Keratinocyte (primary cell): ENCODE results near the gene SRF. TPM values are rescaled to one million over a fixed set of nuclear protein-coding genes. Genes with fewer than 3 reads are reported as not detected.

Experiments used
- DNase-seq: peaks from one replicate; pipeline ENCODE4 v3.0.0-alpha.2; 2011; ENCODE audit warnings: low read depth, missing footprints, low spot score
- FAIRE-seq: peaks from 2 replicates; lab custom pipeline; 2011; peaks lifted over from hg19 to GRCh38; lab: Jason Lieb, UNC
- H2AFZ ChIP-seq: 2 replicates; pipeline ENCODE4 v1.6.0; 2012; ENCODE audit warnings: low read length, control low read depth, inconsistent platforms; ENCODE audit not compliant: control insufficient read depth
- H3K27ac ChIP-seq: 2 replicates; pipeline ENCODE4 v1.5.1; 2011; ENCODE audit warnings: low read length; ENCODE audit not compliant: control insufficient read depth, insufficient read depth
- H3K27me3 ChIP-seq: 3 replicates; pipeline ENCODE4 v1.6.0; 2011; ENCODE audit warnings: low read length; ENCODE audit not compliant: control insufficient read depth, insufficient read depth; ENCODE audit errors: extremely low read depth
- H3K36me3 ChIP-seq, 2 experiments: 2 replicates in 1 of 2; 3 replicates in 1 of 2; pipeline ENCODE4 v1.5.1; 2011; ENCODE audit warnings: low read length in 2 of 2, mild to moderate bottlenecking in 1 of 2; ENCODE audit not compliant: control insufficient read depth in 2 of 2, insufficient read depth in 2 of 2; ENCODE audit errors: extremely low read depth in 1 of 2
- H3K4me1 ChIP-seq: 3 replicates; pipeline ENCODE4 v1.5.1; 2011; ENCODE audit warnings: low read length; ENCODE audit not compliant: control insufficient read depth, insufficient read depth; ENCODE audit errors: extremely low read depth
- H3K4me2 ChIP-seq: 3 replicates; pipeline ENCODE4 v1.6.0; 2011; ENCODE audit warnings: low read depth, low read length; ENCODE audit not compliant: control insufficient read depth, insufficient read depth; ENCODE audit errors: extremely low read depth
- H3K4me3 ChIP-seq, 3 experiments: fragments of 200-600 bp in 1 of 3; sonication (generic) in 1 of 3; 2 replicates in 2 of 3; 3 replicates in 1 of 3; pipeline ENCODE4 v1.5.1; 2011 to 2016; ENCODE audit warnings: low read length in 3 of 3, mild to moderate bottlenecking in 3 of 3, control low read depth in 2 of 3, inconsistent platforms in 1 of 3, low read depth in 1 of 3, mixed read lengths in 1 of 3, mixed run types in 1 of 3, moderate library complexity in 1 of 3; ENCODE audit not compliant: control insufficient read depth in 2 of 3, insufficient read depth in 2 of 3; ENCODE audit errors: extremely low read depth in 1 of 3
- H3K79me2 ChIP-seq: 2 replicates; pipeline ENCODE4 v1.6.0; 2012; ENCODE audit warnings: low read length; ENCODE audit not compliant: control insufficient read depth, insufficient read depth
- H3K9ac ChIP-seq: 3 replicates; pipeline ENCODE4 v1.6.0; 2011; ENCODE audit warnings: low read length; ENCODE audit not compliant: control insufficient read depth, insufficient read depth; ENCODE audit errors: extremely low read depth
- H3K9me1 ChIP-seq: 3 replicates; pipeline ENCODE4 v1.6.0; 2011; ENCODE audit warnings: low read length; ENCODE audit not compliant: control insufficient read depth, insufficient read depth; ENCODE audit errors: extremely low read depth
- H3K9me3 ChIP-seq: 2 replicates; pipeline ENCODE4 v1.5.1; 2012; ENCODE audit warnings: low read depth, low read length; ENCODE audit not compliant: control insufficient read depth
- H4K20me1 ChIP-seq: 3 replicates; pipeline ENCODE4 v1.6.0; 2011; ENCODE audit warnings: low read length; ENCODE audit not compliant: control insufficient read depth, insufficient read depth; ENCODE audit errors: extremely low read depth
- EZH2 ChIP-seq: IDR thresholded peaks from one replicate; pipeline ENCODE4 v1.6.1; 2012; ENCODE audit warnings: inconsistent platforms, mild to moderate bottlenecking, low read length, moderate library complexity
- dilution Hi-C: fragments of 300-500 bp; cut with MboI; formaldehyde crosslinking; loops from one replicate; pipeline ENCODE4 v1.7.0; 2020; ENCODE audit warnings: low sequenced_read_pairs; ENCODE audit not compliant: extremely low pct_ligation_motif_present
- polyA plus RNA-seq, 5 experiments: library from polyadenylated mRNA; depleted of rRNA in 3 of 5; stranded (reverse) in 3 of 5; stranded (forward) in 1 of 5; unstranded in 1 of 5; fragments of >200 nt; gene quantifications; 1 replicate in 1 of 5; 2 replicates in 3 of 5; 3 replicates in 1 of 5; pipeline versions ENCODE4 v1.2.1 to v1.2.3, GENCODE V29; 2011 to 2012; ENCODE audit warnings: missing spikeins in 2 of 5, low read depth in 1 of 5, low replicate concordance in 1 of 5
- TF ChIP-seq, protein P1 (sequence below), 3 experiments: IDR thresholded peaks in 1 of 3; conservative IDR thresholded peaks in 1 of 3; optimal IDR thresholded peaks in 1 of 3; 2 replicates in 2 of 3; 3 replicates in 1 of 3; pipeline versions ENCODE3 to v1.5.1; 2011; ENCODE audit warnings: low read length in 3 of 3, mild to moderate bottlenecking in 3 of 3, moderate library complexity in 2 of 3, control low read depth in 1 of 3, inconsistent platforms in 1 of 3; ENCODE audit not compliant: insufficient read depth in 2 of 3; ENCODE audit errors: extremely low read depth in 1 of 3

Gene SRF
- polyA plus RNA-seq, 1 donor (not counting 4 experiments of a cell fraction or from before 2014, with no cell fraction given) = 28.5 TPM

- Histone ChIP-seq H3K27me3 (no peaks in the 10 kb centered on the region), H4K20me1 (peaks cover 3% of the 10 kb centered on the region), H3K4me1 (peaks cover 23% of the 10 kb centered on the region), H3K79me2 (peaks cover 37% of the 10 kb centered on the region), H3K4me3 (no peak overlapping the region), H3K36me3 (peaks cover 30 to 34% of the 10 kb centered on the region in 2 experiments), H3K9me1 (no peaks in the 10 kb centered on the region), H3K9ac (no peak overlapping the region), H3K9me3 (no peaks in the 10 kb centered on the region), H3K27ac (no peak overlapping the region), H2AFZ (no peak overlapping the region), H3K4me2 (no peak overlapping the region)
- FAIRE-seq (no peak), DNase-seq (no peak)
- TF ChIP-seq, protein P1, sequence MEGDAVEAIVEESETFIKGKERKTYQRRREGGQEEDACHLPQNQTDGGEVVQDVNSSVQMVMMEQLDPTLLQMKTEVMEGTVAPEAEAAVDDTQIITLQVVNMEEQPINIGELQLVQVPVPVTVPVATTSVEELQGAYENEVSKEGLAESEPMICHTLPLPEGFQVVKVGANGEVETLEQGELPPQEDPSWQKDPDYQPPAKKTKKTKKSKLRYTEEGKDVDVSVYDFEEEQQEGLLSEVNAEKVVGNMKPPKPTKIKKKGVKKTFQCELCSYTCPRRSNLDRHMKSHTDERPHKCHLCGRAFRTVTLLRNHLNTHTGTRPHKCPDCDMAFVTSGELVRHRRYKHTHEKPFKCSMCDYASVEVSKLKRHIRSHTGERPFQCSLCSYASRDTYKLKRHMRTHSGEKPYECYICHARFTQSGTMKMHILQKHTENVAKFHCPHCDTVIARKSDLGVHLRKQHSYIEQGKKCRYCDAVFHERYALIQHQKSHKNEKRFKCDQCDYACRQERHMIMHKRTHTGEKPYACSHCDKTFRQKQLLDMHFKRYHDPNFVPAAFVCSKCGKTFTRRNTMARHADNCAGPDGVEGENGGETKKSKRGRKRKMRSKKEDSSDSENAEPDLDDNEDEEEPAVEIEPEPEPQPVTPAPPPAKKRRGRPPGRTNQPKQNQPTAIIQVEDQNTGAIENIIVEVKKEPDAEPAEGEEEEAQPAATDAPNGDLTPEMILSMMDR (optimal IDR thresholded peaks at IDR 0.05 in 1 of 3, IDR thresholded peaks at IDR 0.05 in 1 of 3, conservative IDR thresholded peaks at IDR 0.05 in 1 of 3; ENCODE audit: extremely low read depth in 1 of 3, insufficient read depth in 2 of 3, low read length in 3 of 3) = no peak
- no peak for TF ChIP-seq EZH2
- dilution Hi-C loops = no loop called here
Observed at GRCh38 chr6:43175676-43176422, 4.8 kb downstream of the SRF start.

DNA sequence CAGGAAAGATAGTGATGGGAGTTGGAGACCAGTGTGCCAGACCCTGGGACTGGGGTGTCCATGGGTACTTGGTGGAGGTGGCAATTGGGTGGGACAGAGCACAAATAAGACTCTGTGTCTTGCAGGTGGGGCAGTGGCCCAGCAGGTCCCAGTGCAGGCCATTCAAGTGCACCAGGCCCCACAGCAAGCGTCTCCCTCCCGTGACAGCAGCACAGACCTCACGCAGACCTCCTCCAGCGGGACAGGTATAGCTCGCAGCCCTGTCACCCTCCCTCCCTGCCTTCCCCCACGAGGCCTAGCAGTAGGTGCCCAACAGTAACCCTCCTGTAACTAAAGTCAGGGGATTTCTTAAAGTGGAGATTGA, 5.3 kb downstream of the SRF start:
- H3K4me1 ChIP-seq = peaks cover 23% of the 10 kb centered on the region
- dilution Hi-C loops = no loop called here
- no peak overlapping the region for H2AFZ ChIP-seq
- no peak overlapping the region for H3K27ac ChIP-seq
- no peak overlapping the region for H3K9ac ChIP-seq
- H3K4me3 ChIP-seq = no peak overlapping the region
- no peaks in the 10 kb centered on the region for H3K27me3 ChIP-seq
- DNase-seq = no peak
- TF ChIP-seq, protein P1 (optimal IDR thresholded peaks at IDR 0.05 in 1 of 3, IDR thresholded peaks at IDR 0.05 in 1 of 3, conservative IDR thresholded peaks at IDR 0.05 in 1 of 3; ENCODE audit: extremely low read depth in 1 of 3, insufficient read depth in 2 of 3, low read length in 3 of 3) = no peak
- TF ChIP-seq EZH2 = no peak
- no peaks in the 10 kb centered on the region for H3K9me3 ChIP-seq
- H3K79me2 ChIP-seq = peaks cover 36% of the 10 kb centered on the region
- H4K20me1 ChIP-seq = peaks cover 3% of the 10 kb centered on the region
- no peaks in the 10 kb centered on the region for H3K9me1 ChIP-seq
- H3K4me2 ChIP-seq = no peak overlapping the region
- peaks cover 30 to 34% of the 10 kb centered on the region in 2 experiments for H3K36me3 ChIP-seq
- FAIRE-seq = no peak
